Fibroblast of pulmonary artery (primary cell): Measurements from ENCODE around the gene GPR153.

Source experiments
- DNase-seq: peaks from one replicate; pipeline ENCODE4 v3.0.0-alpha.2; 2010; ENCODE audit warnings: low read depth
- H3K4me3 ChIP-seq: replicated peaks from 2 replicates; pipeline ENCODE4 v1.5.1; 2011; ENCODE audit warnings: low read depth, mild to moderate bottlenecking, control low read depth, low read length, moderate library complexity
- CTCF ChIP-seq: IDR thresholded peaks from 2 replicates; pipeline ENCODE4 v1.5.1; 2011; ENCODE audit warnings: mild to moderate bottlenecking, control low read depth, low read length, inconsistent platforms; ENCODE audit errors: missing control alignments

The GPR153 gene

GRCh38 chr1:6218375-6219164 lies 42.3 kb downstream of the GPR153 start:
- H3K4me3 ChIP-seq: no peak overlapping the region
- DNase-seq: no peak
- TF ChIP-seq CTCF: no peak

GRCh38 chr1:6212193-6212959 lies 48.5 kb downstream of the GPR153 start:
- DNase-seq: no peak
- no peak for TF ChIP-seq CTCF
- no peak overlapping the region for H3K4me3 ChIP-seq

GRCh38 chr1:6211731-6212130 lies 49.2 kb downstream of the GPR153 start:
- H3K4me3 ChIP-seq: no peak overlapping the region
- DNase-seq: no peak
- TF ChIP-seq CTCF: no peak

- H3K4me3 ChIP-seq: no peak overlapping the region
- DNase-seq: no peak
- TF ChIP-seq CTCF: no peak
Observed at GRCh38 chr1:6210591-6211355, 50.1 kb downstream of the GPR153 start.

GRCh38 chr1:6209661-6210580 lies 51.0 kb downstream of the GPR153 start:
- H3K4me3 ChIP-seq: no peak overlapping the region
- peak; percentile 12 for TF ChIP-seq CTCF
- no peak for DNase-seq
